Ovary (tissue), 3 donors: ENCODE results near the gene NUB1.

Source experiments
- CTCF ChIP-seq, 3 donors: fragments of 450-650 bp in 2 of 3; fragments of 200-600 bp in 1 of 3; IDR thresholded peaks; one replicate each; pipeline versions ENCODE4 v1.5.1 to v1.8.0; 2016 to 2022; ENCODE audit warnings: antibody characterized with exemption in 3 of 3, mild to moderate bottlenecking in 1 of 3
- POLR2A ChIP-seq: fragments of 450-650 bp; IDR thresholded peaks from one replicate; pipeline ENCODE4 v1.6.1; 2017; ENCODE audit warnings: antibody characterized with exemption, mild to moderate bottlenecking, moderate library complexity
- donor health status: DM: no; HTN: no; CAD: no.

- TF ChIP-seq CTCF (IDR thresholded peaks at IDR 0.05), result no peak
- TF ChIP-seq POLR2A, result no peak
Observed at GRCh38 chr7:151387161-151388006, 45.8 kb downstream of the NUB1 start.
